Panc1 (cell line): Measurements from ENCODE around the gene DIAPH3. TPM values are rescaled to one million over a fixed set of nuclear protein-coding genes. Genes with fewer than 3 reads are reported as not detected.

Experiments used
- ATAC-seq: fragments of 200-7000 bp; cut with Tn5 transposase; 2 replicates; pipeline ENCODE4 v1.9.1; 2020; ENCODE audit warnings: mild to moderate bottlenecking, moderate library complexity
- BruUV-seq: library from RNA; stranded (reverse); fragments of 400-500 nt; replicated peaks from 2 replicates; lab custom pipeline; 2021; lab: Mats Ljungman, UMichigan
- CTCF ChIA-PET: fragments of 300-600 bp; sonication (Branson Sonifier 250); formaldehyde crosslinking; loops from one replicate; lab custom pipeline; 2022; ENCODE audit warnings: antibody characterized with exemption; lab: Charles Lee
- POLR2A ChIA-PET: fragments of 300-600 bp; sonication (Branson Sonifier 250); formaldehyde crosslinking; loops from one replicate; lab custom pipeline; 2022; ENCODE audit warnings: antibody characterized with exemption; lab: Charles Lee
- DNase-seq: peaks from one replicate; pipeline ENCODE4 v3.0.0-alpha.2; 2010; ENCODE audit warnings: low read depth, low spot score
- H3K27ac ChIP-seq: 2 replicates; pipeline ENCODE4 v1.5.1; 2011; ENCODE audit warnings: mild to moderate bottlenecking, low read length, inconsistent platforms
- H3K27me3 ChIP-seq: fragments of 200-500 bp; sonication (Bioruptor generic); 2 replicates; pipeline ENCODE4 v1.6.0; 2014; ENCODE audit warnings: low read length, inconsistent platforms; ENCODE audit not compliant: control insufficient read depth, insufficient read depth
- H3K36me3 ChIP-seq: fragments of 200-500 bp; sonication (Bioruptor generic); 2 replicates; pipeline ENCODE4 v1.5.1; 2014; ENCODE audit warnings: inconsistent platforms, mild to moderate bottlenecking, low read length, moderate library complexity; ENCODE audit not compliant: control insufficient read depth, insufficient read depth
- H3K4me1 ChIP-seq: 2 replicates; pipeline ENCODE4 v1.5.1; 2011; ENCODE audit warnings: inconsistent platforms, mild to moderate bottlenecking, low read length, moderate library complexity; ENCODE audit not compliant: control insufficient read depth, insufficient read depth
- H3K4me3 ChIP-seq, 2 experiments: 2 replicates each; pipeline ENCODE4 v1.5.1; 2011 to 2012; ENCODE audit warnings: low read depth in 2 of 2, low read length in 2 of 2, mild to moderate bottlenecking in 2 of 2, inconsistent platforms in 1 of 2, moderate library complexity in 1 of 2
- H3K9me3 ChIP-seq: fragments of 200-500 bp; sonication (Bioruptor generic); 2 replicates; pipeline ENCODE4 v1.5.1; 2014; ENCODE audit warnings: low read depth, mild to moderate bottlenecking, inconsistent platforms, low read length, moderate library complexity; ENCODE audit not compliant: control insufficient read depth, insufficient read depth
- CTCF ChIP-seq: fragments of 450-650 bp; IDR thresholded peaks from 2 replicates; pipeline ENCODE4 v1.5.1; 2017; ENCODE audit warnings: mild to moderate bottlenecking
- POLR2AphosphoS5 ChIP-seq: IDR thresholded peaks from 2 replicates; pipeline ENCODE4 v1.6.1; 2012; ENCODE audit warnings: mild to moderate bottlenecking, low read depth, low read length, moderate library complexity
- REST ChIP-seq, 2 experiments: IDR thresholded peaks; 2 replicates each; pipeline ENCODE4 v1.6.1; 2011 to 2012; ENCODE audit warnings: low read depth in 2 of 2, control low read depth in 1 of 2, low read length in 1 of 2, mild to moderate bottlenecking in 1 of 2, moderate library complexity in 1 of 2; ENCODE audit not compliant: insufficient read depth in 1 of 2
- SIN3A ChIP-seq: IDR thresholded peaks from 2 replicates; pipeline ENCODE4 v1.6.1; 2012; ENCODE audit warnings: low read depth, mild to moderate bottlenecking, low read length, moderate library complexity, borderline replicate concordance; ENCODE audit not compliant: insufficient read depth
- TCF7L2 ChIP-seq: IDR thresholded peaks from 2 replicates; pipeline ENCODE4 v1.6.1; 2011; ENCODE audit warnings: mild to moderate bottlenecking, low read depth, low read length, inconsistent platforms
- in situ Hi-C: cut with HindIII; loops from 2 replicates; pipeline ENCODE4 v1.10.0; 2016; ENCODE audit warnings: low sequenced_read_pairs, low pct_unique_long_range_greater_than_20kb
- intact Hi-C: fragments of 100-400 bp; cut with micrococcal nuclease; formaldehyde crosslinking; loops from one replicate; pipeline ENCODE4 v1.10.0; 2022; ENCODE audit not compliant: unreplicated experiment
- total RNA-seq: library from RNA; stranded (reverse); gene quantifications from one replicate; pipeline ENCODE4 v1.2.1, GENCODE V29; 2021; ENCODE audit not compliant: unreplicated experiment

Gene DIAPH3
- total RNA-seq, 1 experiment from 2014 or later, result 15.4 TPM

GRCh38 chr13:59745392-59745788 lies 418.3 kb downstream of the DIAPH3 start:
- Histone ChIP-seq H3K4me1 (no peaks in the 10 kb centered on the region), H3K27ac (no peak overlapping the region), H3K9me3 (no peaks in the 10 kb centered on the region), H3K4me3 (no peak overlapping the region), H3K27me3 (no peaks in the 10 kb centered on the region), H3K36me3 (no peaks in the 10 kb centered on the region)
- TF ChIP-seq TCF7L2, result no peak
- TF ChIP-seq CTCF, result no peak
- no peak for TF ChIP-seq POLR2AphosphoS5
- TF ChIP-seq REST (IDR thresholded peaks at IDR 0.05; ENCODE audit: insufficient read depth in 1 of 2, low read depth in 2 of 2, low read length in 1 of 2), result no peak
- no peak for TF ChIP-seq SIN3A
- ATAC-seq (no peak), DNase-seq (no peak)
- in situ Hi-C loops, result no loop called here
- no TSS peak for BruUV-seq
- intact Hi-C loops, result no loop called here
- POLR2A ChIA-PET, result no interaction called here
- CTCF ChIA-PET, result no interaction called here

GRCh38 chr13:59744747-59745391 lies 418.9 kb downstream of the DIAPH3 start:
- ATAC-seq, result no peak
- Histone ChIP-seq H3K27ac (no peak overlapping the region), H3K4me3 (no peak overlapping the region), H3K36me3 (no peaks in the 10 kb centered on the region), H3K4me1 (no peaks in the 10 kb centered on the region), H3K27me3 (no peaks in the 10 kb centered on the region), H3K9me3 (no peaks in the 10 kb centered on the region)
- no peak for DNase-seq
- in situ Hi-C loops (no loop called here), intact Hi-C loops (no loop called here)
- no TSS peak for BruUV-seq
- POLR2A ChIA-PET, result no interaction called here
- CTCF ChIA-PET, result no interaction called here
- TF ChIP-seq SIN3A (no peak), REST (IDR thresholded peaks at IDR 0.05; ENCODE audit: insufficient read depth in 1 of 2, low read depth in 2 of 2, low read length in 1 of 2) (no peak), CTCF (no peak), TCF7L2 (no peak), POLR2AphosphoS5 (no peak)
